Mesenchymal stem cell (in vitro differentiated cells and primary cell): Measurements from ENCODE around the gene KCNH2.

ENCODE experiments used
- DNase-seq: peaks from one replicate; pipeline ENCODE4 v3.0.0-alpha.2; 2013
- H2AFZ ChIP-seq: one replicate; pipeline ENCODE4 v1.6.1; 2013; ENCODE audit warnings: low read depth, mild to moderate bottlenecking, control low read depth, inconsistent platforms, low read length, moderate library complexity
- H2AK5ac ChIP-seq: 2 replicates; pipeline ENCODE4 v1.6.1; 2013; ENCODE audit warnings: low read length, moderate library complexity, mild to moderate bottlenecking, inconsistent platforms; ENCODE audit not compliant: severe bottlenecking
- H2BK120ac ChIP-seq: one replicate; pipeline ENCODE4 v1.6.1; 2013; ENCODE audit warnings: low read depth, mild to moderate bottlenecking, inconsistent platforms, low read length, moderate library complexity
- H2BK12ac ChIP-seq, 2 experiments: one replicate each; pipeline ENCODE4 v1.6.1; 2013; ENCODE audit warnings: inconsistent platforms in 2 of 2, low read length in 2 of 2, mild to moderate bottlenecking in 2 of 2, moderate library complexity in 2 of 2, control low read depth in 1 of 2
- H2BK15ac ChIP-seq: one replicate; pipeline ENCODE4 v1.6.1; 2013; ENCODE audit warnings: mild to moderate bottlenecking, low read depth, inconsistent platforms; ENCODE audit not compliant: poor library complexity, severe bottlenecking
- H2BK5ac ChIP-seq: 2 replicates; pipeline ENCODE4 v1.6.1; 2013; ENCODE audit warnings: low read depth, mild to moderate bottlenecking, low read length, control low read depth, inconsistent platforms; ENCODE audit not compliant: poor library complexity, severe bottlenecking
- H3K14ac ChIP-seq, 2 experiments: one replicate each; pipeline ENCODE4 v1.6.1; 2013; ENCODE audit warnings: inconsistent platforms in 2 of 2, low read length in 2 of 2, control low read depth in 1 of 2, mild to moderate bottlenecking in 1 of 2, moderate library complexity in 1 of 2
- H3K18ac ChIP-seq, 2 experiments: one replicate each; pipeline ENCODE4 v1.6.1; 2013; ENCODE audit warnings: inconsistent platforms in 2 of 2, low read length in 2 of 2, control low read depth in 1 of 2, low read depth in 1 of 2, mild to moderate bottlenecking in 1 of 2
- H3K23ac ChIP-seq, 2 experiments: one replicate each; pipeline ENCODE4 v1.6.1; 2013; ENCODE audit warnings: inconsistent platforms in 2 of 2, low read length in 2 of 2, mild to moderate bottlenecking in 2 of 2, moderate library complexity in 2 of 2, control low read depth in 1 of 2
- H3K27ac ChIP-seq: 2 replicates; pipeline ENCODE4 v1.5.1; 2013; ENCODE audit warnings: mild to moderate bottlenecking, moderate library complexity, low read length, control low read depth, inconsistent platforms; ENCODE audit not compliant: poor library complexity, severe bottlenecking
- H3K27me3 ChIP-seq, 2 experiments: 2 replicates each; pipeline versions ENCODE4 v1.6.1 to v1.7.0; 2013; ENCODE audit warnings: low read length in 2 of 2, mild to moderate bottlenecking in 2 of 2, moderate library complexity in 2 of 2, control low read depth in 1 of 2, inconsistent platforms in 1 of 2; ENCODE audit not compliant: control insufficient read depth in 1 of 2, insufficient read depth in 1 of 2
- H3K36me3 ChIP-seq, 2 experiments: 2 replicates each; pipeline versions ENCODE4 v1.6.1 to v1.7.0; 2013; ENCODE audit warnings: low read length in 2 of 2, control low read depth in 1 of 2, inconsistent platforms in 1 of 2, low read depth in 1 of 2, mild to moderate bottlenecking in 1 of 2; ENCODE audit not compliant: insufficient read depth in 2 of 2, control insufficient read depth in 1 of 2
- H3K4ac ChIP-seq, 2 experiments: one replicate each; pipeline ENCODE4 v1.6.1; 2013; ENCODE audit warnings: inconsistent platforms in 2 of 2, low read length in 2 of 2, mild to moderate bottlenecking in 2 of 2, moderate library complexity in 2 of 2, control low read depth in 1 of 2, low read depth in 1 of 2
- H3K4me1 ChIP-seq: 2 replicates; pipeline ENCODE4 v1.6.1; 2013; ENCODE audit warnings: low read depth, low read length, control low read depth; ENCODE audit not compliant: control insufficient read depth, insufficient read depth
- H3K4me2 ChIP-seq: 2 replicates; pipeline ENCODE4 v1.6.1; 2013; ENCODE audit warnings: low read length, mild to moderate bottlenecking, inconsistent platforms; ENCODE audit not compliant: poor library complexity, severe bottlenecking
- H3K4me3 ChIP-seq, 2 experiments: 2 replicates each; pipeline versions ENCODE4 v1.5.1 to v1.7.0; 2013; ENCODE audit warnings: low read length in 2 of 2, mild to moderate bottlenecking in 2 of 2, control low read depth in 1 of 2, low read depth in 1 of 2; ENCODE audit not compliant: insufficient read depth in 1 of 2
- H3K79me1 ChIP-seq: replicated peaks from 2 replicates; pipeline ENCODE4 v1.6.1; 2013; ENCODE audit warnings: mild to moderate bottlenecking, control low read depth, low read length, inconsistent platforms; ENCODE audit not compliant: poor library complexity, severe bottlenecking
- H3K9ac ChIP-seq: 2 replicates; pipeline ENCODE4 v1.7.0; 2013; ENCODE audit warnings: mild to moderate bottlenecking, low read length, moderate library complexity
- H3K9me3 ChIP-seq: 2 replicates; pipeline ENCODE4 v1.7.0; 2013; ENCODE audit warnings: mild to moderate bottlenecking, low read length; ENCODE audit not compliant: control insufficient read depth
- H4K8ac ChIP-seq: one replicate; pipeline ENCODE4 v1.6.1; 2013; ENCODE audit warnings: inconsistent platforms, mild to moderate bottlenecking, low read length, moderate library complexity
- H4K91ac ChIP-seq: one replicate; pipeline ENCODE4 v1.6.1; 2013; ENCODE audit warnings: mild to moderate bottlenecking, low read length, inconsistent platforms
- WGBS: methylation state at CpG from one replicate; pipeline ENCODE4 v1.1.7; 2013; ENCODE audit warnings: mixed read lengths; 5-methylcytosine and 5-hydroxymethylcytosine counted together

KCNH2 gene

DNA sequence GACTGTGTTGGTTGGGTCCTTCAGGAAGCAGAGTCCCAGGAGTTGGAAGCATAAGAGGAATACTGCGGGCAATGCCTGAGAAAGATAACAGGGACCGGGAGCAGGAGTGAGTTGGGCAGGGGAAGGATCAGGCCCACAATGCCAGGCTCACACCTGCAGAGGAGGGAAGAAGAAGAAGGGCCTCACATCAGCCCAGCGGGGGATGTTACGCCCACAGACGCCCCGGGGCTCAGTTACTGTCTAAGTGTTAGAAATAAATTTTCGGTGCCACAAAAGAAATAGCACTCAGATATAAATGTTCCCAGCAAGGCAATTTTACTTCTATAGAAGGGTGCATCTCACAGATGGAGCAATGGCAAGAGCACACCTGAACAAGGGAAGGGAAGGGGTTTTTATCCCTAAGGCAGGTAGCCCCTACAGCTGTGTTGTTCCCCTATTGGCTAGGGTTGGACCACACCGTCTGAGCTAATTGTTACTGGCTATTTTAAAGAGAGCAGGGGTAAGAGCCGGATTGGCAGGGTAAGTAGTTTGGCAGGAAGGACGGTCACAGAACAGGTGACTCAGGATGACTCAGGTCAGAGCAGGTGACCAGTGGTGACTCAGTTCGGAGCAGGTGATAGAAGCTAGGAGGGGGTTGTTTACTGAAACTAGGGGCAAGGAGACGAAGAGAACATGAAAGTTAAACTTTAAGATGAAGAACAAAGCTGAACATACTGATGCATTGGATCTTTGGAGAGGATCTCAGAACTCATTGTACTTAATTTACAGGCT is 12.5 kb upstream of the KCNH2 start, which contains the start of gene NOS3:
Gene NOS3 (plus strand): TSS at position 602 of the 771 bp plus-strand sequence. CDS start 2,787 bp downstream, outside the sequence.
- Histone ChIP-seq H3K27me3 (peaks cover 49 to 51% of the 10 kb centered on the region in 2 experiments), H3K9ac (no peak within 1 kb of the TSS), H3K36me3 (no peaks in the 10 kb centered on the region), H3K14ac (no peak within 1 kb of the TSS), H2BK120ac (no peak within 1 kb of the TSS), H2BK12ac (no peak within 1 kb of the TSS), H3K27ac (no peak within 1 kb of the TSS), H3K23ac (no peak within 1 kb of the TSS), H3K4me1 (peaks cover 6% of the 10 kb centered on the region), H4K91ac (no peak within 1 kb of the TSS), H2AFZ (no peak within 1 kb of the TSS), H3K4me3 (no peak within 1 kb of the TSS), H3K4me2 (no peak within 1 kb of the TSS), H2AK5ac (no peak within 1 kb of the TSS), H4K8ac (no peak within 1 kb of the TSS), H2BK5ac (no peak within 1 kb of the TSS), H3K79me1 (no peaks in the 10 kb centered on the region), H3K9me3 (peaks cover 17% of the 10 kb centered on the region), H3K4ac (no peak within 1 kb of the TSS), H3K18ac (no peak within 1 kb of the TSS), H2BK15ac (no peak within 1 kb of the TSS)
- WGBS: 90% methylated on average over 10 of the region's 12 CpGs
- no peak for DNase-seq

DNA sequence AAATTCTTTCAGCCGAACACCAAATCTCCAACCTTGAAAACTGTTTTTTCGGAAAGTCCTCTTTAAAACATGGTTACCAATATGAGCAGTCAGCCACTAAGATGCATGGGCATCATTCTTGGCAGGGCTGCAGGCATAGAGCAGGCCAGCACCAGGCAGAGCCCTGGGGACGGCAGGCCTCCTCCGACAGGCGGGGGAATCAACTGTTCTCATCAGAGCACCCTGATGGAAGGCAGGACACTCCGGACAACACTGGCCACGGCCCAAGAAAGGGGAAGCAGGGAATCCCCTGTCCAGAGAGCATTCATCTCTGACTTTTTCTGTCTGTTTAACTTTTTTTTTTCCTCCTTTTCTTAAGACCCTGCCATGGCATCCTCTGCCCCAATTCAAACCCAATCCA is 11.3 kb upstream of the KCNH2 start:
- no peak overlapping the region for H3K4me2 ChIP-seq
- no peak overlapping the region for H2BK5ac ChIP-seq
- H2BK12ac ChIP-seq: peak overlapping the region in 1 of 2 experiments; percentile 35
- H4K8ac ChIP-seq: no peak overlapping the region
- no peak overlapping the region for H2BK15ac ChIP-seq
- no peak overlapping the region for H2BK120ac ChIP-seq
- no peak overlapping the region for H2AK5ac ChIP-seq
- H3K27ac ChIP-seq: no peak overlapping the region
- H3K9me3 ChIP-seq: peaks cover 17% of the 10 kb centered on the region
- H3K4ac ChIP-seq: peak overlapping the region; percentile 20 to 46
- 77% methylated on average over 7 of the region's 7 CpGs for WGBS
- peaks cover 46 to 53% of the 10 kb centered on the region in 2 experiments for H3K27me3 ChIP-seq
- no peak overlapping the region for H2AFZ ChIP-seq
- H3K9ac ChIP-seq: no peak overlapping the region
- H3K23ac ChIP-seq: no peak overlapping the region
- H3K18ac ChIP-seq: no peak overlapping the region
- H3K4me3 ChIP-seq: no peak overlapping the region
- no peaks in the 10 kb centered on the region for H3K36me3 ChIP-seq
- H4K91ac ChIP-seq: no peak overlapping the region
- H3K14ac ChIP-seq: no peak overlapping the region
- H3K4me1 ChIP-seq: peaks cover 6% of the 10 kb centered on the region
- H3K79me1 ChIP-seq: no peaks in the 10 kb centered on the region
- no peak for DNase-seq

DNA sequence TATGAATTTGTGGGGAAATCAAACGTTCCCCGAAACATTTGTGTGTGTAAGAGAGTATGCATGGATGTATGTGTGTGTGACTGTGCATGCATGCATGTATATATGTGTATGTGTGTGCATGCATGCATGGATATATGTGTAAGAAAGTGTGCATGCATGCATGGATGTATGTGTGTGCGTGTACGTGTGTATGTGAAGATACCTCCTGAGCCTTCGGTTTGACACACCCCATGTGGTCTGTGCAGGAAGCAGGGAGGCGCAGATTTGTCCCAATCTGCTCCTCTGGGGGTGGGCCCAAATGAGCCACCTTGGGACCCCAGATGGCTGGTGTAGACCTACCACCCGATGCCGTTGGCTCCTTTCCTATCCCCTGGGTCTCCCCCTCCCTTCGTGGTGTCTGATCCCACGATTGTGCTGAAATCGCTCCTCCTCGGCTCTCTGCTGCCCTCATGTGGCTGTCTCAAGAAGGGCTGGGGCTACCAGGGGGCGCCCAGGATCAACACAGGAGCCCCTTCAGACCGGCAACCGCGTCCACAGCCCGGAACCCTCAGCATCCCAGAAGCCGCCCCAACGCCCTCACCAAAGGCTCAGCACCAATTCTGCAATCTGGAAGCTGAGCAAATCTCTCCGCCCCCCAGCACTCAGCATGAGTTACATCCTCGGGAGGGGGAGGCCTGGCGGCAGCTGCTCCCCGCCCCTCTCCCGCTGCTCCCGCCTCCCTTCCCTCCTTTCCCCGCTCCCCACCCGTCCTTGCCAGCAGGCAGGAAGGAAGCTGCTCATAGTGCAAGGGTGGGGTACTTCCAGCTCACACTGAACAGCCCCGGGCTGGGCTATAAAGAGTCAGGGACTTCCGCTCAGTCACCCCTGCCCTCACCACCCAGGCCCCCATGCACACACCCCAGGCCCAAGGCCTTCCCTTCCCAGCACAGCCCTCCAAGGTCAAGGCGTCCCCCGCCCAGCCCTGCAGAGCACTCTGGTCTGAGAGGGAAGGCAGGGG is 10.4 kb upstream of the KCNH2 start:
- Histone ChIP-seq H3K18ac (peak overlapping the region; percentile 64 to 66), H3K36me3 (no peaks in the 10 kb centered on the region), H3K23ac (no peak overlapping the region), H3K27ac (no peak overlapping the region), H3K79me1 (no peaks in the 10 kb centered on the region), H3K9ac (no peak overlapping the region), H3K4me2 (no peak overlapping the region), H3K27me3 (peaks cover 54 to 55% of the 10 kb centered on the region in 2 experiments), H2BK5ac (no peak overlapping the region), H3K9me3 (peaks cover 17% of the 10 kb centered on the region), H2BK12ac (peak overlapping the region in 1 of 2 experiments; percentile 86), H2BK120ac (no peak overlapping the region), H2AFZ (peak overlapping the region; percentile 72), H2BK15ac (peak overlapping the region; percentile 40), H3K4me3 (peak overlapping the region in 1 of 2 experiments; percentile 7), H4K8ac (peak overlapping the region; percentile 90), H4K91ac (peak overlapping the region; percentile 89), H3K4ac (no peak overlapping the region), H3K4me1 (peaks cover 6% of the 10 kb centered on the region), H2AK5ac (no peak overlapping the region), H3K14ac (peak overlapping the region in 1 of 2 experiments; percentile 91)
- 21% methylated on average over 31 of the region's 31 CpGs for WGBS
- peak; percentile 59 for DNase-seq

DNA sequence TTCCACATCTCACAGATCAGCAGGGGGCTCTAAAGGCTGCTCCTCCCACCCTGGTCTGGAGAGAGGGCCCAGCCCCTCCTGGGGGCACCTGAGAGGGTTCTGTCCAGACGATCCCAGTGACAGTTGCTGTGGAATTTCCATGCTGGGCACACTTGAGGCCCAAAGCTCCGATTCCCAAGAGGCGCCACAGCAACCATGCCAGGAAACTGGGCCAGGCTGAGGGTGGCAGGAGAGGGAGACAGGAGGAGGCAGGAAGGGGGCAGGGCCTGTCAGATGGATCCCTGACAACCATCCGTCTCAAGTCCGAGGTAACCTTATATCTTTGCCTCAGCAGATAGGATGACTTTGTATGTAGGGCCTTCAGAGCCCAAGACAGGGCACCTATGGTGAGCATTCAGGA is 8.4 kb upstream of the KCNH2 start:
- Histone ChIP-seq H3K18ac (no peak overlapping the region), H3K36me3 (no peaks in the 10 kb centered on the region), H3K9ac (no peak overlapping the region), H2BK5ac (no peak overlapping the region), H4K8ac (no peak overlapping the region), H3K4me3 (no peak overlapping the region), H3K4ac (no peak overlapping the region), H3K27ac (no peak overlapping the region), H3K14ac (peak overlapping the region in 1 of 2 experiments; percentile 68), H2AK5ac (no peak overlapping the region), H2AFZ (no peak overlapping the region), H2BK12ac (no peak overlapping the region), H4K91ac (no peak overlapping the region), H3K9me3 (peaks cover 17% of the 10 kb centered on the region), H2BK15ac (no peak overlapping the region), H3K4me1 (peaks cover 6% of the 10 kb centered on the region), H3K27me3 (peaks cover 74% of the 10 kb centered on the region in 2 experiments), H3K4me2 (no peak overlapping the region), H3K23ac (no peak overlapping the region), H3K79me1 (no peaks in the 10 kb centered on the region), H2BK120ac (no peak overlapping the region)
- DNase-seq: no peak
- 80% methylated on average over 5 of the region's 5 CpGs for WGBS
